Fibroblast of pulmonary artery (primary cell): ENCODE measurements around the gene SLC35A1.
"Not testable (repeated sequence)": the region's sequence is repeated elsewhere in the genome, so short reads cannot be mapped to it uniquely, and the experiment has no call there.

Source experiments
- DNase-seq: peaks from one replicate; pipeline ENCODE4 v3.0.0-alpha.2; 2010; ENCODE audit warnings: low read depth
- H3K4me3 ChIP-seq: replicated peaks from 2 replicates; pipeline ENCODE4 v1.5.1; 2011; ENCODE audit warnings: low read depth, mild to moderate bottlenecking, control low read depth, low read length, moderate library complexity
- CTCF ChIP-seq: IDR thresholded peaks from 2 replicates; pipeline ENCODE4 v1.5.1; 2011; ENCODE audit warnings: mild to moderate bottlenecking, control low read depth, low read length, inconsistent platforms; ENCODE audit errors: missing control alignments

Gene SLC35A1

GRCh38 chr6:87487555-87487954 is 14.8 kb downstream of the SLC35A1 start:
- DNase-seq, result peak; percentile 21
- no peak for TF ChIP-seq CTCF
- H3K4me3 ChIP-seq, result no peak overlapping the region

DNA sequence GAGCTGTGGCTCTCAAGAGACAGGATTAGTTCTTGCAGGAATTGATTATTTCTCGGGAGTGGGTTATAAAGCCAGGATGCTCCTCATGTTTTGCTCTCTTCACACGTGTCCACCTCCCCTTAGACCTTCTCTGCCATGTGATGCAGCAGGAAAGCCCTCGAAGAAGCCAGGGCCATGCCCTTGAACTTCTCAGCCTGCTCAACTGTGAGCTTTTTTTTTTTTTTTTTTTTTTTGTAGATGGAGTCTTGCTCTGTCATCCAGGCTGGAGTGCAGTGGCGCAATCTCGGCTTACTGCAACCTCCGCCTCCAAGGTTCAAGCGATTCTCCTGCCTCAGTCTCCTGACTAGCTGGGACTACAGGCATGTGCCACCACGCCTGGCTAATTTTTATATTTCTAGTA is 16.6 kb downstream of the SLC35A1 start:
- not testable (repeated sequence) for H3K4me3 ChIP-seq, DNase-seq

DNA sequence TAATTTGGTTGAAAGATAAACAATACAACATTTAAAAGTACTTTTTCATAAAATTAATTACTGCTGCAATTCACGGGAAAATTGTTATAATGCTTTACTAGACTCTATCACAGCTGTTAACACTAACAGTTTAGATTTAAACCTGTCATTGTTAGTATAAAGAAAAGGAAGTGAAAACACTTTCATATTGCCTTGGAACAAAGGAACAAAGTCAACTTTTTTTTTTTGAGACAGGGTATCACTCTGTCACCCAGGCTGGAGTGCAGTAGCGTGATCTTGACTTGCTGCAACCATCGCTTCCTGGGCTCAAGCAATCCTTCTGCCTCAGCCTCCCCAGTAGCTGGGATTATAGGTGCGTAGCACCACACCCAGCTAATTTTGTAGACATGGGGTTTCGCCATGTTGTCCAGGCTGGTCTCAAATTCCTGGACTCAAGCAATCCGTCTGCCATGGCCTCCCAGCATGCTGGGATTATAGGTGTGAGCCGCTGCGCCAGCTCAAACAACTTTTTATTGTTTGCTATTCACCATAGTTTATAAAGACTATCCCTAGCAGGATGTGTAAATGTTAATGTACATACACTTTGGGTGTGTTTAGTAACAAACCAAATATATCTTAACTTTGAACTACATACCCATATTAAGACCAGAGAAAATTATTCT is 22.1 kb downstream of the SLC35A1 start:
- no peak for TF ChIP-seq CTCF
- DNase-seq, result no peak
- H3K4me3 ChIP-seq, result no peak overlapping the region

DNA sequence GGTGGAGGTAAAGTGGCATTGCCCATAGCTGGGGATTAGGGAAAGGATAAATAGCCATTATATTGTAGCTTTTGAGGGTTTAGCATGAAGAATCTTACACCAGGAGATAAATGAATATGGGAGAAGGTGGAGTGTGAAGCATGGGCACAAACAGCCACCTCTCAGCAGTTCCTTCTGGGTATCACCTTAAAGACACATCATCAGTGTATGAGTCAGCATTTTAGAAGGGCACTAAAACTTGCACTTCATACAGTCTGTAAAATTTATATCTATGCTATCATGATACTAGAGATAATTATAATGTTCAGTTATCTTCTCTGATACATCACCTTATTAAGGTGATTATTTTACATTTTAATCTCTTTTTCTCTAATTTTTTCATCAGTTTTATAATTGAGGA is 25.3 kb downstream of the SLC35A1 start:
- DNase-seq, result no peak
- TF ChIP-seq CTCF, result no peak

DNA sequence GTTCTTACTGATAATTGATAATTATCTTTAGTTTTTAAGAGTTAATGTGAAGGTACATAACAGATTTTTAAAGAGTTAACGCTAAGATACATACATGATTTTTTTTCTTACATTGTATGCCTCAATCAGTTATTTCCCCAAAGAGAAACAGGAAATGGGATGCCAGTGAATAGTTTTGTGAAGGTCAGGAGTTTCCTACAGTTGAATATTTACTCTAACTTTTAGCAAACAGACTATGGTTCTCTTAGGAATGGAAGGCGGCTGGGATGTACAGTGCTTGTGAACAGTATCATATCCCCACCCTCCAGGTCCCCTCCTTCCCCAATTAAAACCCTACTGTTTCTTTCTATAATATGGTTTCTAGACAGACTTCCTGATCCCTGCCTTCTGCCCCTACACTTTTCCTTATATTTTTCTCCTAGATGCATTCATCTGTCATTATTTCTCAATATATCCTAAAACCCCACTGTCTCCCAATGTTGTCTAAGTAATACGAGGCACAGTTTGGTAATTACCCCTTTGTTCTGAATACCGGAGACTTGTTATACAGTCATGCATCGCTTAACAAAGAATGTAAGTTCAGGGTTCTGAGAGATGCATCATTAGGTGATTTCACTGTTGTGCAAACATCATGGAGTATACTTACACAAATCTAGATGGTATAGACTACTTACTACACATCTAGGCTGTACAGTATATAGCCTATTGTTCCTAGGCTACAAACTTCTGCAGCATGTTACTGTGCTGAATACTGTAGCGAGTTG is 29.2 kb downstream of the SLC35A1 start:
- TF ChIP-seq CTCF, result no peak
- no peak overlapping the region for H3K4me3 ChIP-seq
- DNase-seq, result no peak

More for the DNA sequence above, 25.3 kb downstream of the SLC35A1 start:
- H3K4me3 ChIP-seq, result no peak overlapping the region

DNA sequence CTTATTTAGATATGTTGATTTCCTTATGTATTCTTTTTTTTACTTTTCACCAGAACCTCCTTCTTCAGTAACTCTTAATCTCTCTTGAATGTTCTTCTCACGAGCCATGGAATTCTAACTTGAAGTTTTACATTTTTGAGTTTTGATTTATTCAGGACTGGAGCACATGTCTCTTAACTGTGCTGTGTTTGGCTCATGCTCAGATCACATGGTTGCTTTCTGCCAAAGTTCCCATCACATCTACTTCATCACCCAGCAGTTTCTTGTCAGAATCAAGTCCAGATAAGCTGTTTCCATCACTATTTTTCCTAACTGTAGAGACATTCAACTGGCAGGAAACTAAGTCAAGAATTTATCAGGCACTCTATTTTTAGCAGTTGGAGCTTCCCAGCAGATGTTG is 31.7 kb downstream of the SLC35A1 start:
- TF ChIP-seq CTCF, result no peak
- peak; percentile 38 for DNase-seq

GRCh38 chr6:87514831-87515230 is 42.1 kb downstream of the SLC35A1 start:
- no peak overlapping the region for H3K4me3 ChIP-seq
- TF ChIP-seq CTCF, result no peak
- DNase-seq, result peak; percentile 41

More for the DNA sequence above, 31.7 kb downstream of the SLC35A1 start:
- H3K4me3 ChIP-seq, result no peak overlapping the region
